Adrenal gland (tissue), 12 donors: ENCODE results near the gene RASGEF1C. TPM values are rescaled to one million over a fixed set of nuclear protein-coding genes. Genes with fewer than 3 reads are reported as not detected.

Experiments used
- DNase-seq, 7 donors: peaks; one replicate each; pipeline ENCODE4 v3.0.0-alpha.2; 2019 to 2020
- H3K27ac ChIP-seq, 5 donors: fragments of 200-600 bp; sonication (generic) in 4 of 5; 1 replicate in 3 of 5; 2 replicates in 2 of 5; pipeline versions ENCODE4 v1.5.1 to v1.8.0; 2016 to 2020; ENCODE audit warnings: mild to moderate bottlenecking in 1 of 5
- H3K27me3 ChIP-seq: fragments of 200-600 bp; 2 replicates; pipeline ENCODE4 v1.8.0; 2021
- H3K36me3 ChIP-seq, 2 donors: fragments of 200-600 bp; replicated peaks in 1 of 2; 1 replicate in 1 of 2; 2 replicates in 1 of 2; pipeline versions ENCODE4 v1.5.1 to v1.8.0; 2018 to 2022
- H3K4me1 ChIP-seq, 2 donors: fragments of 200-600 bp; replicated peaks in 1 of 2; 1 replicate in 1 of 2; 2 replicates in 1 of 2; pipeline versions ENCODE4 v1.5.1 to v1.8.0; 2018 to 2021
- H3K4me3 ChIP-seq, 4 donors: fragments of 200-600 bp; sonication (generic) in 3 of 4; one replicate each; pipeline ENCODE4 v1.5.1; 2016 to 2018
- H3K9me3 ChIP-seq, 3 donors: fragments of 200-600 bp; sonication (generic) in 1 of 3; replicated peaks in 1 of 3; 1 replicate in 2 of 3; 2 replicates in 1 of 3; pipeline versions ENCODE4 v1.5.1 to v1.8.0; 2016 to 2021
- CTCF ChIP-seq, 6 experiments: fragments of 450-650 bp in 4 of 6; fragments of 200-600 bp in 2 of 6; sonication (generic) in 1 of 6; IDR thresholded peaks; 1 replicate in 5 of 6; 2 replicates in 1 of 6; pipeline versions ENCODE4 v1.5.1 to v1.8.0; 2016 to 2021; ENCODE audit warnings: antibody characterized with exemption in 6 of 6, mild to moderate bottlenecking in 2 of 6, moderate library complexity in 1 of 6
- POLR2A ChIP-seq, 2 donors: fragments of 450-650 bp; IDR thresholded peaks; one replicate each; pipeline ENCODE4 v1.6.1; 2017; ENCODE audit warnings: antibody characterized with exemption in 2 of 2, mild to moderate bottlenecking in 2 of 2, moderate library complexity in 1 of 2
- WGBS, 4 donors: extraction: QIAGEN DNeasy Blood & Tissue Kit in 2 of 4; methylation state at CpG; one replicate each; pipeline versions ENCODE4 v1.1.5 to v1.1.7; 2013 to 2017; 5-methylcytosine and 5-hydroxymethylcytosine counted together
- intact Hi-C, 2 donors: fragments of 100-400 bp; cut with DNase I; formaldehyde crosslinking; loops; one replicate each; pipeline versions ENCODE4 v1.14.1 to v1.15.0; 2022 to 2023
- polyA plus RNA-seq, 3 donors: library from polyadenylated mRNA; stranded (reverse); fragments of 200-250 nt in 2 of 3; fragments of 350-450 nt in 1 of 3; fragmentation: Illumina TruSeq in 1 of 3; extraction: RNeasy Lipid Tissue Mini Kit (QIAGEN cat#74804) in 1 of 3; gene quantifications; one replicate each; pipeline ENCODE4 v1.2.3, GENCODE V29; 2013 to 2014
- total RNA-seq, 9 donors: library from RNA; depleted of rRNA in 4 of 9; stranded (reverse); fragments of >200 nt in 4 of 9; fragments of 120-200 nt in 1 of 9; fragmentation: NEBNext Ultra II Directional in 1 of 9; extraction: Animal tissue kit (Norgen Biotek cat#: 25700) in 1 of 9; gene quantifications; one replicate each; pipeline versions ENCODE4 v1.1.0 to v1.2.4, GENCODE V29; 2013 to 2023
- donor health status: healthy with polysubstance abuse.
- donor health status: Bipolar disorder and iron deficiency.
- donor health status: DM: yes; HTN: yes; CAD: no.
- donor health status: DM: no; HTN: no; CAD: no.
- donor health status: DM: no; HTN: no; CAD: no.
- donor health status: DM: yes; HTN: yes; CAD: no.

Gene RASGEF1C
- total and polyA plus RNA-seq, 12 donors, result 0.15 to 1.9 (median 0.74) TPM; not detected in 6

GRCh38 chr5:180168758-180169157 lies 40.3 kb downstream of the RASGEF1C start:
- DNase-seq, result no peak
- WGBS, 4 donors, result 71 to 81% (median 76%) methylated on average over 6 of the region's 6 CpGs
- no peaks in the 10 kb centered on the region for H3K36me3 ChIP-seq
- H3K4me3 ChIP-seq, result no peak overlapping the region
- intact Hi-C loops, result no loop called here
- H3K27ac ChIP-seq, result no peak overlapping the region
- no peaks in the 10 kb centered on the region for H3K27me3 ChIP-seq
- H3K9me3 ChIP-seq, result no peaks in the 10 kb centered on the region
- no peaks in the 10 kb centered on the region for H3K4me1 ChIP-seq
- no peak for TF ChIP-seq CTCF (IDR thresholded peaks at IDR 0.05)
- TF ChIP-seq POLR2A (IDR thresholded peaks at IDR 0.05), result no peak

GRCh38 chr5:180166176-180166575 lies 42.8 kb downstream of the RASGEF1C start:
- no peak overlapping the region for H3K27ac ChIP-seq

GRCh38 chr5:180162304-180162661 lies 46.7 kb downstream of the RASGEF1C start:
- H3K36me3 ChIP-seq, result no peaks in the 10 kb centered on the region
- intact Hi-C loops, result no loop called here
- WGBS, 4 donors, result 78 to 95% (median 87%) methylated on average over 5 of the region's 5 CpGs

More at GRCh38 chr5:180166176-180166575, 42.8 kb downstream of the RASGEF1C start:
- 56 to 64% (median 61%) methylated on average over 2 of the region's 2 CpGs for WGBS, 4 donors
- Histone ChIP-seq H3K27me3 (no peaks in the 10 kb centered on the region), H3K9me3 (no peaks in the 10 kb centered on the region), H3K4me1 (no peaks in the 10 kb centered on the region), H3K36me3 (no peaks in the 10 kb centered on the region), H3K4me3 (no peak overlapping the region)
- DNase-seq, result no peak
- TF ChIP-seq CTCF (IDR thresholded peaks at IDR 0.05) (no peak), POLR2A (IDR thresholded peaks at IDR 0.05) (no peak)
- intact Hi-C loops, result no loop called here

GRCh38 chr5:180161420-180162303 lies 47.3 kb downstream of the RASGEF1C start:
- Histone ChIP-seq H3K4me3 (no peak overlapping the region), H3K4me1 (no peaks in the 10 kb centered on the region), H3K9me3 (no peaks in the 10 kb centered on the region), H3K27me3 (peaks cover 3% of the 10 kb centered on the region), H3K27ac (no peak overlapping the region), H3K36me3 (no peaks in the 10 kb centered on the region)
- 32 to 69% (median 48%) methylated on average over 3 to 39 of the region's 39 CpGs for WGBS, 4 donors
- peak in 4 of 6 experiments; percentile 15 to 25 (median 19) for TF ChIP-seq CTCF (IDR thresholded peaks at IDR 0.05)
- no peak for TF ChIP-seq POLR2A (IDR thresholded peaks at IDR 0.05)
- intact Hi-C loops, result no loop called here
- DNase-seq, result peak in 2 of 7 donors; percentile 33 to 54

More at GRCh38 chr5:180162304-180162661, 46.7 kb downstream of the RASGEF1C start:
- Histone ChIP-seq H3K27ac (no peak overlapping the region), H3K4me1 (no peaks in the 10 kb centered on the region), H3K9me3 (no peaks in the 10 kb centered on the region), H3K4me3 (no peak overlapping the region), H3K27me3 (no peaks in the 10 kb centered on the region)
- DNase-seq, result no peak
- TF ChIP-seq CTCF (IDR thresholded peaks at IDR 0.05) (no peak), POLR2A (IDR thresholded peaks at IDR 0.05) (no peak)
